HCT116 (cell line): ENCODE measurements around the gene MMP28. TPM values are rescaled to one million over a fixed set of nuclear protein-coding genes. Genes with fewer than 3 reads are reported as not detected.

Experiments
- ATAC-seq: fragments of 200-7000 bp; cut with Tn5 transposase; 2 replicates; pipeline ENCODE4 v1.9.1; 2020; ENCODE audit warnings: mild to moderate bottlenecking, moderate library complexity
- BruUV-seq: library from RNA; stranded (reverse); fragments of 400-500 nt; replicated peaks from 2 replicates; lab custom pipeline; 2021; lab: Mats Ljungman, UMichigan
- CTCF ChIA-PET: fragments of 300-600 bp; sonication (Branson Sonifier 250); formaldehyde crosslinking; loops from one replicate; lab custom pipeline; 2021; ENCODE audit warnings: antibody characterized with exemption; lab: Charles Lee
- POLR2A ChIA-PET: fragments of 300-600, 350-600 bp; sonication (Branson Sonifier 250); formaldehyde crosslinking; loops from one replicate; lab custom pipeline; 2021; ENCODE audit warnings: antibody characterized with exemption; lab: Charles Lee
- RAD21 ChIA-PET, 2 experiments: fragments of 300-600 bp; sonication (Branson Sonifier 250); formaldehyde crosslinking; loops; one replicate each; lab custom pipeline; 2023; ENCODE audit warnings: low total read pairs in 2 of 2; ENCODE audit not compliant: uncharacterized antibody in 2 of 2, unreplicated experiment in 2 of 2, low non-redundant PET in 1 of 2; lab: Charles Lee
- DNase-seq: peaks from one replicate; pipeline ENCODE4 v3.0.0-alpha.2; 2010; ENCODE audit warnings: low read depth, low spot score
- H2AFZ ChIP-seq: fragments of 200-600 bp; shearing (Covaris generic), sonication (generic); 2 replicates; pipeline ENCODE4 v1.6.1; 2017; ENCODE audit warnings: low read depth, mixed run types, mixed read lengths, antibody characterized with exemption, low read length; ENCODE audit not compliant: poor library complexity, severe bottlenecking
- H3K27ac ChIP-seq: 2 replicates; pipeline ENCODE4 v1.5.1; 2012; ENCODE audit warnings: low read depth, low read length
- H3K27me3 ChIP-seq: fragments of 200-600 bp; sonication (generic); 2 replicates; pipeline ENCODE4 v1.6.1; 2016; ENCODE audit warnings: mixed run types, low read length, mixed read lengths; ENCODE audit not compliant: insufficient read depth
- H3K36me3 ChIP-seq, 2 experiments: fragments of 200-500 bp in 1 of 2; fragments of 200-600 bp in 1 of 2; sonication (Bioruptor generic) in 1 of 2; sonication (generic) in 1 of 2; 2 replicates each; pipeline versions ENCODE4 v1.5.1 to v1.6.1; 2014 to 2016; ENCODE audit warnings: low read length in 2 of 2, inconsistent platforms in 1 of 2, mixed read lengths in 1 of 2, mixed run types in 1 of 2; ENCODE audit not compliant: insufficient read depth in 2 of 2, control insufficient read depth in 1 of 2
- H3K4me1 ChIP-seq, 2 experiments: fragments of 200-600 bp in 1 of 2; sonication (generic) in 1 of 2; 2 replicates each; pipeline versions ENCODE4 v1.5.1 to v1.6.1; 2012 to 2017; ENCODE audit warnings: low read length in 2 of 2, inconsistent platforms in 1 of 2, mild to moderate bottlenecking in 1 of 2, mixed read lengths in 1 of 2, mixed run types in 1 of 2, moderate library complexity in 1 of 2; ENCODE audit not compliant: insufficient read depth in 2 of 2, control insufficient read depth in 1 of 2
- H3K4me2 ChIP-seq: fragments of 200-600 bp; sonication (generic); 2 replicates; pipeline ENCODE4 v1.6.1; 2017; ENCODE audit warnings: mixed run types, low read length, mixed read lengths
- H3K4me3 ChIP-seq, 2 experiments: fragments of 200-600 bp in 1 of 2; sonication (generic) in 1 of 2; replicated peaks in 1 of 2; 2 replicates each; pipeline ENCODE4 v1.5.1; 2011 to 2016; ENCODE audit warnings: low read length in 2 of 2, control low read depth in 1 of 2, low read depth in 1 of 2, mild to moderate bottlenecking in 1 of 2, mixed read lengths in 1 of 2, mixed run types in 1 of 2
- H3K79me2 ChIP-seq: fragments of 200-600 bp; sonication (generic); 2 replicates; pipeline ENCODE4 v1.6.1; 2017; ENCODE audit warnings: mild to moderate bottlenecking, mixed run types, low read length, moderate library complexity, mixed read lengths; ENCODE audit not compliant: insufficient read depth
- H3K9ac ChIP-seq: fragments of 200-600 bp; sonication (generic); 2 replicates; pipeline ENCODE4 v1.6.1; 2016; ENCODE audit warnings: low read length, mixed read lengths
- H3K9me2 ChIP-seq: fragments of 200-600 bp; sonication (generic), shearing (Covaris generic); 2 replicates; pipeline ENCODE4 v1.6.1; 2017; ENCODE audit warnings: mixed run types, mild to moderate bottlenecking, moderate library complexity; ENCODE audit not compliant: insufficient read depth
- H3K9me3 ChIP-seq, 2 experiments: fragments of 200-500 bp in 1 of 2; fragments of 200-600 bp in 1 of 2; sonication (Bioruptor generic) in 1 of 2; sonication (generic) in 1 of 2; 2 replicates each; pipeline ENCODE4 v1.6.1; 2014 to 2017; ENCODE audit warnings: low read length in 2 of 2, mixed read lengths in 2 of 2, inconsistent platforms in 1 of 2, low read depth in 1 of 2, mild to moderate bottlenecking in 1 of 2, mixed run types in 1 of 2, moderate library complexity in 1 of 2; ENCODE audit not compliant: control insufficient read depth in 1 of 2, insufficient read depth in 1 of 2
- H4K20me1 ChIP-seq: fragments of 200-600 bp; sonication (generic), shearing (Covaris generic); 2 replicates; pipeline ENCODE4 v1.6.1; 2017; ENCODE audit warnings: mixed run types, mild to moderate bottlenecking, moderate library complexity; ENCODE audit not compliant: insufficient read depth
- CEBPB ChIP-seq: IDR thresholded peaks from 2 replicates; pipeline ENCODE4 v1.6.1; 2012; ENCODE audit warnings: low read depth
- EZH2 ChIP-seq: fragments of 200-600 bp; sonication (generic); IDR thresholded peaks from 2 replicates; pipeline ENCODE4 v1.6.1; 2017; ENCODE audit warnings: antibody characterized with exemption, mixed run types
- EZH2phosphoT487 ChIP-seq: fragments of 200-600 bp; IDR thresholded peaks from 2 replicates; pipeline ENCODE4 v1.6.1; 2018; ENCODE audit warnings: antibody characterized with exemption, borderline replicate concordance
- FOSL1 ChIP-seq: IDR thresholded peaks from 2 replicates; pipeline ENCODE4 v1.6.1; 2012; ENCODE audit warnings: low read depth
- POLR2A ChIP-seq: IDR thresholded peaks from 2 replicates; pipeline ENCODE4 v1.7.0; 2011; ENCODE audit warnings: borderline replicate concordance; ENCODE audit not compliant: insufficient read depth, insufficient read length; ENCODE audit errors: extremely low read depth
- POLR2AphosphoS5 ChIP-seq: IDR thresholded peaks from 2 replicates; pipeline ENCODE4 v1.6.1; 2011; ENCODE audit warnings: mild to moderate bottlenecking, low read depth, low read length, moderate library complexity
- RAD21 ChIP-seq: IDR thresholded peaks from 2 replicates; pipeline ENCODE4 v1.6.1; 2012; ENCODE audit warnings: low read depth, mild to moderate bottlenecking
- SIN3A ChIP-seq: IDR thresholded peaks from 2 replicates; pipeline ENCODE4 v1.6.1; 2012; ENCODE audit warnings: low read depth
- SRF ChIP-seq: IDR thresholded peaks from 2 replicates; pipeline ENCODE4 v1.6.1; 2012; ENCODE audit warnings: low read depth
- TCF7L2 ChIP-seq: IDR thresholded peaks from 2 replicates; pipeline ENCODE4 v1.7.0; 2011; ENCODE audit warnings: borderline replicate concordance, inconsistent platforms; ENCODE audit not compliant: insufficient read depth, insufficient read length; ENCODE audit errors: extremely low read depth
- ZFX ChIP-seq: fragments of 450-650 bp; IDR thresholded peaks from 2 replicates; pipeline ENCODE4 v1.6.1; 2017
- ZNF274 ChIP-seq: fragments of 200-500 bp; sonication (Bioruptor generic); IDR thresholded peaks from 2 replicates; pipeline ENCODE4 v1.6.1; 2014; ENCODE audit warnings: mild to moderate bottlenecking, low read depth, low read length, inconsistent platforms
- intact Hi-C: fragments of 100-400 bp; cut with micrococcal nuclease; formaldehyde crosslinking; loops from 2 replicates; pipeline ENCODE4 v1.10.0; 2022
- total RNA-seq: library from RNA; stranded (reverse); gene quantifications from one replicate; pipeline ENCODE4 v1.2.1, GENCODE V29; 2021; ENCODE audit not compliant: unreplicated experiment
- TF ChIP-seq, protein P1 (sequence below): IDR thresholded peaks from 2 replicates; pipeline ENCODE4 v1.6.1; 2012
- TF ChIP-seq, protein P2 (sequence below): IDR thresholded peaks from 2 replicates; pipeline ENCODE4 v1.6.1; 2011; ENCODE audit warnings: mild to moderate bottlenecking, low read length, moderate library complexity; ENCODE audit not compliant: insufficient replicate concordance; ENCODE audit errors: extremely low read depth
- TF ChIP-seq, protein P3 (sequence below): IDR thresholded peaks from 2 replicates; pipeline ENCODE4 v1.6.1; 2012

Gene MMP28
- total RNA-seq, 1 experiment from 2014 or later = 2.6 TPM

DNA sequence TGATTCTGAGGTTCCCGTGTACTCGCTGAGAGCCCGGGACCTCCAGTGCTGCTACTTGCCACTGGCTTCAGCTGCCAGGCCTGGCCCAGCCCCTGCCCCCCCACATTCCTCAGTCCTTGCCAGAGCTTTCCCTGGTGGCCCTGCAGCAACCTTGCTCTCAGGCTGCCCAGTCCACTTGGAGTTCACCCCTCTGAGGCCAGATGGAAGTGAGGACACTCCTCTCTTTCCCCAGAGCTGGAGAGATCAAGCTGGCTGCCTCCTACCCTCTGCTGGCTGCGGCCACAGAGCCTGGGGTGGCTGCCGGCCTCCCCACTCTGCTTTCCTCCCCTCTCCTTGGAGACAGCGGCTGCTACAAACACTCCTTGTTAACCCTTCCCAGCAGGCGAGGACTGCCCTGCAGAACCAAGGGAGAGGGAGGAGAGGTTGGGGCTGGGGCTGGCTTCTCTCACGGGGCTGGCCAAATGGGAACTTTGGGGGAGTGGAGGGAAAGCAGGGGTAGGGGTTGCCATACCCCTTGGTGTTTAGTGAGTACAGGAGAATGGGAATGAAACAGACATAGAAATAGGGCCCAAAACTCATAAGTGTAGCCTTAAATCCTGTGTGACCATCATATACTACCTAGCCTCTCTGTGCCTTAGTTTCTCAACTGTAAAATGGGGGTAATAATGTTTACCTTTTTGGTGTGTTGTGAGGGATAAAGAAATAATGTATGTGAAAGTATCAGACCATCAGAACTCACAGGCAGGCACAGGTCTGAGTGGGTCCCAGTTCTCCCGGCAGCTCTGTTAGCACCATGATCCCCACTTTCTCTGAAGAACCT lies 42.3 kb downstream of the MMP28 start, which contains the start of gene GAS2L2:
Gene GAS2L2 (minus strand): TSS at position 295 of the 820 bp plus-strand sequence. CDS start 389 bp downstream, outside the sequence.
- H3K27me3 ChIP-seq = peaks cover 4% of the 10 kb centered on the region; the same call in 1 of the 2 replicates
- H3K27ac ChIP-seq = no peak within 1 kb of the TSS
- ChIA-PET CTCF (no interaction called here), POLR2A (no interaction called here), RAD21 (no interaction called here)
- no peaks in the 10 kb centered on the region for H3K79me2 ChIP-seq
- TF ChIP-seq, protein P1, sequence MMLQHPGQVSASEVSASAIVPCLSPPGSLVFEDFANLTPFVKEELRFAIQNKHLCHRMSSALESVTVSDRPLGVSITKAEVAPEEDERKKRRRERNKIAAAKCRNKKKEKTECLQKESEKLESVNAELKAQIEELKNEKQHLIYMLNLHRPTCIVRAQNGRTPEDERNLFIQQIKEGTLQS = no peak
- TF ChIP-seq CEBPB (no peak), FOSL1 (no peak), POLR2AphosphoS5 (no peak), SRF (no peak), EZH2phosphoT487 (no peak), TCF7L2 (no peak), POLR2A (no peak), SIN3A (no peak), ZNF274 (no peak), RAD21 (no peak), EZH2 (no peak), ZFX (no peak)
- TF ChIP-seq, protein P2, sequence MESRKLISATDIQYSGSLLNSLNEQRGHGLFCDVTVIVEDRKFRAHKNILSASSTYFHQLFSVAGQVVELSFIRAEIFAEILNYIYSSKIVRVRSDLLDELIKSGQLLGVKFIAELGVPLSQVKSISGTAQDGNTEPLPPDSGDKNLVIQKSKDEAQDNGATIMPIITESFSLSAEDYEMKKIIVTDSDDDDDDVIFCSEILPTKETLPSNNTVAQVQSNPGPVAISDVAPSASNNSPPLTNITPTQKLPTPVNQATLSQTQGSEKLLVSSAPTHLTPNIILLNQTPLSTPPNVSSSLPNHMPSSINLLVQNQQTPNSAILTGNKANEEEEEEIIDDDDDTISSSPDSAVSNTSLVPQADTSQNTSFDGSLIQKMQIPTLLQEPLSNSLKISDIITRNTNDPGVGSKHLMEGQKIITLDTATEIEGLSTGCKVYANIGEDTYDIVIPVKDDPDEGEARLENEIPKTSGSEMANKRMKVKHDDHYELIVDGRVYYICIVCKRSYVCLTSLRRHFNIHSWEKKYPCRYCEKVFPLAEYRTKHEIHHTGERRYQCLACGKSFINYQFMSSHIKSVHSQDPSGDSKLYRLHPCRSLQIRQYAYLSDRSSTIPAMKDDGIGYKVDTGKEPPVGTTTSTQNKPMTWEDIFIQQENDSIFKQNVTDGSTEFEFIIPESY = no peak
- TF ChIP-seq, protein P3, sequence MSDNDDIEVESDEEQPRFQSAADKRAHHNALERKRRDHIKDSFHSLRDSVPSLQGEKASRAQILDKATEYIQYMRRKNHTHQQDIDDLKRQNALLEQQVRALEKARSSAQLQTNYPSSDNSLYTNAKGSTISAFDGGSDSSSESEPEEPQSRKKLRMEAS = no peak
- H3K36me3 ChIP-seq = no peaks in the 10 kb centered on the region
- no TSS peak for BruUV-seq
- no peak for ATAC-seq
- no peaks in the 10 kb centered on the region for H3K9me2 ChIP-seq
- H2AFZ ChIP-seq = no peak within 1 kb of the TSS
- no peaks in the 10 kb centered on the region for H3K4me1 ChIP-seq
- no peak within 1 kb of the TSS for H3K4me3 ChIP-seq
- H3K9ac ChIP-seq = no peak within 1 kb of the TSS
- no peak within 1 kb of the TSS for H3K4me2 ChIP-seq
- H3K9me3 ChIP-seq = no peaks in the 10 kb centered on the region
- DNase-seq = no peak
- intact Hi-C loops = no loop called here
- no peaks in the 10 kb centered on the region for H4K20me1 ChIP-seq
